Trophoblast cell (in vitro differentiated cells and primary cell): ENCODE data around the gene DIRAS1.

Experiments used
- DNase-seq, 2 donors: peaks; one replicate each; pipeline ENCODE4 v3.0.0-alpha.2; 2016
- H2AFZ ChIP-seq: 2 replicates; pipeline ENCODE4 v1.6.1; 2013; ENCODE audit warnings: low read length, moderate library complexity, mild to moderate bottlenecking; ENCODE audit not compliant: insufficient read depth, poor library complexity
- H2AK5ac ChIP-seq: 2 replicates; pipeline ENCODE4 v1.6.1; 2013; ENCODE audit warnings: mild to moderate bottlenecking, low read length
- H2BK120ac ChIP-seq: 2 replicates; pipeline ENCODE4 v1.6.1; 2013; ENCODE audit warnings: low read length, mild to moderate bottlenecking, moderate library complexity; ENCODE audit not compliant: insufficient read depth, poor library complexity
- H2BK12ac ChIP-seq: 2 replicates; pipeline ENCODE4 v1.6.1; 2013; ENCODE audit warnings: mild to moderate bottlenecking, low read length, moderate library complexity
- H2BK5ac ChIP-seq: 2 replicates; pipeline ENCODE4 v1.6.1; 2013; ENCODE audit warnings: low read length, low read depth, moderate library complexity, mild to moderate bottlenecking; ENCODE audit not compliant: poor library complexity
- H3K14ac ChIP-seq: 2 replicates; pipeline ENCODE4 v1.6.1; 2013; ENCODE audit warnings: mild to moderate bottlenecking, low read length
- H3K18ac ChIP-seq: 2 replicates; pipeline ENCODE4 v1.6.1; 2013; ENCODE audit warnings: mild to moderate bottlenecking, low read length
- H3K23ac ChIP-seq: 2 replicates; pipeline ENCODE4 v1.6.1; 2013; ENCODE audit warnings: low read length
- H3K27ac ChIP-seq: 2 replicates; pipeline ENCODE4 v1.5.1; 2013; ENCODE audit warnings: low read depth, mild to moderate bottlenecking, inconsistent platforms, low read length, moderate library complexity
- H3K27me3 ChIP-seq: 2 replicates; pipeline ENCODE4 v1.6.1; 2013; ENCODE audit warnings: inconsistent platforms, mild to moderate bottlenecking, low read length, moderate library complexity; ENCODE audit not compliant: insufficient read depth
- H3K36me3 ChIP-seq, 2 experiments: 1 replicate in 1 of 2; 2 replicates in 1 of 2; pipeline ENCODE4 v1.6.1; 2013; ENCODE audit warnings: low read length in 2 of 2, mild to moderate bottlenecking in 2 of 2, moderate library complexity in 1 of 2; ENCODE audit not compliant: insufficient read depth in 2 of 2, control insufficient read depth in 1 of 2
- H3K4ac ChIP-seq: 2 replicates; pipeline ENCODE4 v1.6.1; 2013; ENCODE audit warnings: low read depth, mild to moderate bottlenecking, low read length, moderate library complexity
- H3K4me1 ChIP-seq, 2 experiments: 1 replicate in 1 of 2; 2 replicates in 1 of 2; pipeline ENCODE4 v1.6.1; 2013; ENCODE audit warnings: low read length in 2 of 2, mild to moderate bottlenecking in 2 of 2, moderate library complexity in 1 of 2; ENCODE audit not compliant: insufficient read depth in 2 of 2, control insufficient read depth in 1 of 2
- H3K4me2 ChIP-seq: 2 replicates; pipeline ENCODE4 v1.6.1; 2013; ENCODE audit warnings: inconsistent platforms, mild to moderate bottlenecking, low read length, moderate library complexity
- H3K4me3 ChIP-seq: 2 replicates; pipeline ENCODE4 v1.5.1; 2013; ENCODE audit warnings: mild to moderate bottlenecking, low read depth, low read length, inconsistent platforms
- H3K79me1 ChIP-seq: one replicate; pipeline ENCODE4 v1.6.1; 2013; ENCODE audit warnings: low read length
- H3K79me2 ChIP-seq: 2 replicates; pipeline ENCODE4 v1.6.1; 2013; ENCODE audit warnings: low read length, mild to moderate bottlenecking; ENCODE audit not compliant: control insufficient read depth, insufficient read depth, poor library complexity
- H3K9ac ChIP-seq: 2 replicates; pipeline ENCODE4 v1.6.1; 2013; ENCODE audit warnings: mild to moderate bottlenecking, low read length
- H3K9me3 ChIP-seq: 2 replicates; pipeline ENCODE4 v1.6.1; 2013; ENCODE audit warnings: low read depth, mild to moderate bottlenecking, control low read depth, inconsistent platforms, low read length; ENCODE audit not compliant: insufficient read depth
- H4K12ac ChIP-seq: 2 replicates; pipeline ENCODE4 v1.6.1; 2013; ENCODE audit warnings: low read depth, mild to moderate bottlenecking, low read length, moderate library complexity
- H4K8ac ChIP-seq: 2 replicates; pipeline ENCODE4 v1.6.1; 2013; ENCODE audit warnings: low read depth, mild to moderate bottlenecking, low read length, moderate library complexity
- H4K91ac ChIP-seq: one replicate; pipeline ENCODE4 v1.6.1; 2013; ENCODE audit warnings: low read depth, mild to moderate bottlenecking, low read length, moderate library complexity
- WGBS: extraction: QIAGEN DNeasy Blood & Tissue Kit; methylation state at CpG from one replicate; pipeline ENCODE4 v1.1.7; 2013; ENCODE audit warnings: missing lambda C conversion rate; ENCODE audit not compliant: insufficient read length, insufficient coverage; ENCODE audit errors: extremely low coverage; 5-methylcytosine and 5-hydroxymethylcytosine counted together

DIRAS1 gene

GRCh38 chr19:2756477-2756876 lies 35.3 kb upstream of the DIRAS1 start:
- no peaks in the 10 kb centered on the region for H3K4me1 ChIP-seq
- H3K36me3 ChIP-seq: peaks cover 75 to 78% of the 10 kb centered on the region in 2 experiments
- WGBS: no CpG with 5 or more reads among the region's 8 CpGs
- H4K12ac ChIP-seq: no peak overlapping the region
- no peak overlapping the region for H3K4me2 ChIP-seq
- H2AK5ac ChIP-seq: no peak overlapping the region
- H2AFZ ChIP-seq: no peak overlapping the region
- H3K9me3 ChIP-seq: peaks cover 6% of the 10 kb centered on the region
- H3K18ac ChIP-seq: no peak overlapping the region
- no peaks in the 10 kb centered on the region for H3K79me1 ChIP-seq
- no peak overlapping the region for H3K4me3 ChIP-seq
- no peak overlapping the region for H3K23ac ChIP-seq
- H3K79me2 ChIP-seq: no peaks in the 10 kb centered on the region
- no peak overlapping the region for H2BK120ac ChIP-seq
- H2BK5ac ChIP-seq: no peak overlapping the region
- no peak overlapping the region for H3K27ac ChIP-seq
- no peak overlapping the region for H3K4ac ChIP-seq
- no peak overlapping the region for H4K91ac ChIP-seq
- H2BK12ac ChIP-seq: no peak overlapping the region
- H3K27me3 ChIP-seq: no peaks in the 10 kb centered on the region
- DNase-seq: no peak
- no peak overlapping the region for H4K8ac ChIP-seq
- no peak overlapping the region for H3K14ac ChIP-seq
- no peak overlapping the region for H3K9ac ChIP-seq

GRCh38 chr19:2755811-2756210 lies 34.6 kb upstream of the DIRAS1 start:
- Histone ChIP-seq H3K4me2 (no peak overlapping the region), H3K27ac (no peak overlapping the region), H4K12ac (no peak overlapping the region), H3K79me1 (no peaks in the 10 kb centered on the region), H3K27me3 (no peaks in the 10 kb centered on the region), H3K9me3 (peaks cover 6% of the 10 kb centered on the region), H2BK120ac (no peak overlapping the region), H3K4ac (no peak overlapping the region), H2BK12ac (no peak overlapping the region), H3K36me3 (peaks cover 69 to 71% of the 10 kb centered on the region in 2 experiments), H3K79me2 (no peaks in the 10 kb centered on the region), H3K18ac (no peak overlapping the region), H3K4me1 (no peaks in the 10 kb centered on the region), H4K8ac (no peak overlapping the region), H3K14ac (no peak overlapping the region), H4K91ac (no peak overlapping the region), H2AK5ac (no peak overlapping the region), H3K9ac (no peak overlapping the region), H3K4me3 (no peak overlapping the region), H3K23ac (no peak overlapping the region), H2AFZ (no peak overlapping the region), H2BK5ac (no peak overlapping the region)
- DNase-seq: no peak
- no CpG with 5 or more reads among the region's 16 CpGs for WGBS

GRCh38 chr19:2755448-2755705 lies 34.2 kb upstream of the DIRAS1 start:
- no peaks in the 10 kb centered on the region for H3K4me1 ChIP-seq
- no peak overlapping the region for H4K12ac ChIP-seq
- no peak overlapping the region for H4K91ac ChIP-seq
- no peak overlapping the region for H3K14ac ChIP-seq
- no peak for DNase-seq
- H3K18ac ChIP-seq: no peak overlapping the region
- no peak overlapping the region for H3K4me2 ChIP-seq
- H3K23ac ChIP-seq: no peak overlapping the region
- no peak overlapping the region for H2BK12ac ChIP-seq
- no peak overlapping the region for H3K27ac ChIP-seq
- no peak overlapping the region for H3K4me3 ChIP-seq
- no peaks in the 10 kb centered on the region for H3K79me2 ChIP-seq
- no CpG with 5 or more reads among the region's 16 CpGs for WGBS
- no peaks in the 10 kb centered on the region for H3K79me1 ChIP-seq
- no peak overlapping the region for H3K4ac ChIP-seq
- no peak overlapping the region for H2BK120ac ChIP-seq
- no peak overlapping the region for H2BK5ac ChIP-seq
- H3K36me3 ChIP-seq: peaks cover 64 to 67% of the 10 kb centered on the region in 2 experiments
- no peak overlapping the region for H3K9ac ChIP-seq
- no peaks in the 10 kb centered on the region for H3K27me3 ChIP-seq
- H4K8ac ChIP-seq: no peak overlapping the region
- H3K9me3 ChIP-seq: peaks cover 6% of the 10 kb centered on the region
- no peak overlapping the region for H2AFZ ChIP-seq
- H2AK5ac ChIP-seq: no peak overlapping the region

- no peak overlapping the region for H3K18ac ChIP-seq
- no peaks in the 10 kb centered on the region for H3K79me2 ChIP-seq
- no CpG with 5 or more reads among the region's 43 CpGs for WGBS
- no peak overlapping the region for H4K8ac ChIP-seq
- H2BK12ac ChIP-seq: no peak overlapping the region
- H3K9ac ChIP-seq: no peak overlapping the region
- H4K91ac ChIP-seq: no peak overlapping the region
- no peak overlapping the region for H3K4me2 ChIP-seq
- H3K79me1 ChIP-seq: no peaks in the 10 kb centered on the region
- no peak for DNase-seq
- peaks cover 61 to 64% of the 10 kb centered on the region in 2 experiments for H3K36me3 ChIP-seq
- no peak overlapping the region for H2AFZ ChIP-seq
- no peaks in the 10 kb centered on the region for H3K27me3 ChIP-seq
- peaks cover 6% of the 10 kb centered on the region for H3K9me3 ChIP-seq
- H3K14ac ChIP-seq: no peak overlapping the region
- no peak overlapping the region for H3K4ac ChIP-seq
- no peak overlapping the region for H2BK5ac ChIP-seq
- H4K12ac ChIP-seq: no peak overlapping the region
- H3K27ac ChIP-seq: no peak overlapping the region
- no peak overlapping the region for H2BK120ac ChIP-seq
- H2AK5ac ChIP-seq: no peak overlapping the region
- H3K4me1 ChIP-seq: no peaks in the 10 kb centered on the region
- no peak overlapping the region for H3K23ac ChIP-seq
- no peak overlapping the region for H3K4me3 ChIP-seq
These were observed 33.7 kb upstream of the DIRAS1 start for GRCh38 chr19:2754659-2755447.
